ENCODE measurements around the gene CHAF1B.

The CHAF1B gene

DNA sequence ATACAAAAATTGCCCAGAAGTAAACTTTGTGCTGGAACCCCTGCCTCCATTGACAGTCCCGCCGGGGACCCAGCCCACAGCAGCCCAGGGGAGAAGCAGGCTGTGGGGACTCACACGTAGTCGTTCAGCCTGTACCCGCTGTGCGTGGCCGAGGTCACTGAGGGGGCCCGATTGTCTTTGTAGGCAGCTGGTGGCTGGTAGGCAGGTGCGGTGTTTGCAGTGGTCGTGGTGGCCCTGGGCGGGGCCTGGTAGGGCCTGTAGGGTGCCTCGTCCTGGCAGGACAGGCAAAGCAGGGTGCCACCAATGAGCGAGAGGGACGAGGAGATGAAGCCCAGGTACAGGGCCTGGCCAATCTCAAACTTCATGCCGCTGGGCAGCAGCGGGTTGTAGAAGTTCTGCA is 75.7 kb downstream of the CHAF1B start:
- Histone ChIP-seq H3K4me3 (replicated peaks; ENCODE audit: insufficient read depth, low read length) (no peak overlapping the region), H3K27ac (replicated peaks) (no peak overlapping the region), H3K27me3 (ENCODE audit: insufficient read depth, poor library complexity, severe bottlenecking) (no peaks in the 10 kb centered on the region)
- DNase-seq (ENCODE audit: low read depth in 1 of 2, low spot score in 1 of 2) = no peak
- TF ChIP-seq, protein P1, sequence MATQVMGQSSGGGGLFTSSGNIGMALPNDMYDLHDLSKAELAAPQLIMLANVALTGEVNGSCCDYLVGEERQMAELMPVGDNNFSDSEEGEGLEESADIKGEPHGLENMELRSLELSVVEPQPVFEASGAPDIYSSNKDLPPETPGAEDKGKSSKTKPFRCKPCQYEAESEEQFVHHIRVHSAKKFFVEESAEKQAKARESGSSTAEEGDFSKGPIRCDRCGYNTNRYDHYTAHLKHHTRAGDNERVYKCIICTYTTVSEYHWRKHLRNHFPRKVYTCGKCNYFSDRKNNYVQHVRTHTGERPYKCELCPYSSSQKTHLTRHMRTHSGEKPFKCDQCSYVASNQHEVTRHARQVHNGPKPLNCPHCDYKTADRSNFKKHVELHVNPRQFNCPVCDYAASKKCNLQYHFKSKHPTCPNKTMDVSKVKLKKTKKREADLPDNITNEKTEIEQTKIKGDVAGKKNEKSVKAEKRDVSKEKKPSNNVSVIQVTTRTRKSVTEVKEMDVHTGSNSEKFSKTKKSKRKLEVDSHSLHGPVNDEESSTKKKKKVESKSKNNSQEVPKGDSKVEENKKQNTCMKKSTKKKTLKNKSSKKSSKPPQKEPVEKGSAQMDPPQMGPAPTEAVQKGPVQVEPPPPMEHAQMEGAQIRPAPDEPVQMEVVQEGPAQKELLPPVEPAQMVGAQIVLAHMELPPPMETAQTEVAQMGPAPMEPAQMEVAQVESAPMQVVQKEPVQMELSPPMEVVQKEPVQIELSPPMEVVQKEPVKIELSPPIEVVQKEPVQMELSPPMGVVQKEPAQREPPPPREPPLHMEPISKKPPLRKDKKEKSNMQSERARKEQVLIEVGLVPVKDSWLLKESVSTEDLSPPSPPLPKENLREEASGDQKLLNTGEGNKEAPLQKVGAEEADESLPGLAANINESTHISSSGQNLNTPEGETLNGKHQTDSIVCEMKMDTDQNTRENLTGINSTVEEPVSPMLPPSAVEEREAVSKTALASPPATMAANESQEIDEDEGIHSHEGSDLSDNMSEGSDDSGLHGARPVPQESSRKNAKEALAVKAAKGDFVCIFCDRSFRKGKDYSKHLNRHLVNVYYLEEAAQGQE (IDR thresholded peaks at IDR 0.05; ENCODE audit: insufficient replicate concordance, low read depth) = no peak
- TF ChIP-seq, protein P2, sequence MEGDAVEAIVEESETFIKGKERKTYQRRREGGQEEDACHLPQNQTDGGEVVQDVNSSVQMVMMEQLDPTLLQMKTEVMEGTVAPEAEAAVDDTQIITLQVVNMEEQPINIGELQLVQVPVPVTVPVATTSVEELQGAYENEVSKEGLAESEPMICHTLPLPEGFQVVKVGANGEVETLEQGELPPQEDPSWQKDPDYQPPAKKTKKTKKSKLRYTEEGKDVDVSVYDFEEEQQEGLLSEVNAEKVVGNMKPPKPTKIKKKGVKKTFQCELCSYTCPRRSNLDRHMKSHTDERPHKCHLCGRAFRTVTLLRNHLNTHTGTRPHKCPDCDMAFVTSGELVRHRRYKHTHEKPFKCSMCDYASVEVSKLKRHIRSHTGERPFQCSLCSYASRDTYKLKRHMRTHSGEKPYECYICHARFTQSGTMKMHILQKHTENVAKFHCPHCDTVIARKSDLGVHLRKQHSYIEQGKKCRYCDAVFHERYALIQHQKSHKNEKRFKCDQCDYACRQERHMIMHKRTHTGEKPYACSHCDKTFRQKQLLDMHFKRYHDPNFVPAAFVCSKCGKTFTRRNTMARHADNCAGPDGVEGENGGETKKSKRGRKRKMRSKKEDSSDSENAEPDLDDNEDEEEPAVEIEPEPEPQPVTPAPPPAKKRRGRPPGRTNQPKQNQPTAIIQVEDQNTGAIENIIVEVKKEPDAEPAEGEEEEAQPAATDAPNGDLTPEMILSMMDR (IDR thresholded peaks at IDR 0.05; ENCODE audit: insufficient read depth, low read length) = no peak
- TF ChIP-seq GABPA (IDR thresholded peaks at IDR 0.05; ENCODE audit: low read depth) (no peak), POLR2AphosphoS5 (IDR thresholded peaks at IDR 0.05; ENCODE audit: low read depth) (no peak), SPI1 (IDR thresholded peaks at IDR 0.05; ENCODE audit: borderline replicate concordance, low read depth) (no peak)

DNA sequence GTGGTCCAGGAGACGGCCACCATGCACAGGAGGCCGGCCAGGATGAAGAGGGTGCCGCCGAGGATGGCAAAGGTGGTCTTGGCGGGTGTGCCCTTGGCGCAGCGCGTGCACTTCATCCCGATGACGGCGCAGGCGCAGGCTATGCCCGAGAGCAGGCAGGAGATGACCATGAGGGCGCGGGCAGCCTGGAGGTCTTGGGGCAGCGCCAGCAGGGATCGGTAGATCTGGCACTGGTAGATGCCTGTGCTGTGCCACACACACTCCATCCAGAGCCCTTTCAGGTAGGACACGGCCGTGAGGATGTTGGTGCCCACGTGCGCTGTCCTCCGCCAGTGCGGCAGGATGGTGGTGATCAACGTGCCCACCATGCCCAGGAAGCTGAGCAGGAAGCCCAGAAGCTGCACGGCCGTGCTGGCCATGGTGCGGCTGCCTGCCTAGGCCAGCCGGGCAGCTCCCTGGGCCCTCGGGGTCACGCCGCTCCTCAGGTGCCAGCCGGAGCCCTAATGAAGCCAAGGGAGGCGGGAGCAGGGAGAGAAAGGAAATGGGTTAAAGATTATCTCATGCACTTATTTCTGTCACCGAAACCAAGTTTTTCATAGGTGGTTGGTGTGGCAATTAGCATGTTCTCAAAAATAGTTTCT is 76.2 kb downstream of the CHAF1B start:
- Histone ChIP-seq H3K27me3 (ENCODE audit: insufficient read depth, poor library complexity, severe bottlenecking) (no peaks in the 10 kb centered on the region), H3K27ac (replicated peaks) (no peak overlapping the region), H3K4me3 (replicated peaks; ENCODE audit: insufficient read depth, low read length) (no peak overlapping the region)
- no peak for DNase-seq (ENCODE audit: low read depth in 1 of 2, low spot score in 1 of 2)
- TF ChIP-seq, protein P1 (IDR thresholded peaks at IDR 0.05; ENCODE audit: insufficient replicate concordance, low read depth) = no peak
- TF ChIP-seq POLR2AphosphoS5 (IDR thresholded peaks at IDR 0.05; ENCODE audit: low read depth) = no peak
- TF ChIP-seq, protein P2 (IDR thresholded peaks at IDR 0.05; ENCODE audit: insufficient read depth, low read length) = no peak
- no peak for TF ChIP-seq SPI1 (IDR thresholded peaks at IDR 0.05; ENCODE audit: borderline replicate concordance, low read depth)
- no peak for TF ChIP-seq GABPA (IDR thresholded peaks at IDR 0.05; ENCODE audit: low read depth)

DNA sequence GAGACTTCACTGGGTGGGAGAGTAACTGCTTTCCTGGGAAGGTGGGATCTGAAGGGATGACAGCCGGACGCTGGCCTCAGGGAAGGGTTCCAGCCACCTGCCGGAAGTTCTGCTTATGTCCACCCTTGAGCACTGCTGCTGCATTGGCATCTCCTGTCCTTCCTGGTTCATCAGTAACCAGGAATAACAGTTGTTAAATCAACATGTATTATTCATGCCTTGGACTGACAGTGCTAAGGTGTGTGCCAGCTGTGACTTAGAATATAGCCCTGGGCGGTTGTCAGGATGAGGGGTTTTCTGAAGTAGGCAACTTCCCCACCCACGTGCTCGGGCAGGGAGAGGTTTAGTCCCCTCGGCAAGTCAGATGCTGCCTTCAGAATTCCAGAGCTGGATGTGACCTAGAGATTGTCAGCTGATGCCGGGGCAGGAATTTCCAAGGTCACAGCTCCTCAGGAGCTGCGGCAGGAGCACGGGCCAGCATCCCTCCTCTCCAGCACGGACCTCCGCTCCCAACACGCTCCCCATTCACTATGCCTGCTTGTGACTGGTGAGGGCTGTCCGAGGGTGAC is 76.8 kb downstream of the CHAF1B start:
- H3K27ac ChIP-seq (replicated peaks) = no peak overlapping the region
- no peak for DNase-seq (ENCODE audit: low read depth in 1 of 2, low spot score in 1 of 2)
- H3K4me3 ChIP-seq (replicated peaks; ENCODE audit: insufficient read depth, low read length) = no peak overlapping the region
- TF ChIP-seq POLR2AphosphoS5 (IDR thresholded peaks at IDR 0.05; ENCODE audit: low read depth) (no peak), GABPA (IDR thresholded peaks at IDR 0.05; ENCODE audit: low read depth) (no peak), SPI1 (IDR thresholded peaks at IDR 0.05; ENCODE audit: borderline replicate concordance, low read depth) (no peak)
- TF ChIP-seq, protein P1 (IDR thresholded peaks at IDR 0.05; ENCODE audit: insufficient replicate concordance, low read depth) = no peak
- TF ChIP-seq, protein P2 (IDR thresholded peaks at IDR 0.05; ENCODE audit: insufficient read depth, low read length) = no peak
- H3K27me3 ChIP-seq (ENCODE audit: insufficient read depth, poor library complexity, severe bottlenecking) = no peaks in the 10 kb centered on the region

Measured in HL-60 (cell line).